Measurements from ENCODE around the gene ELAC1.

The ELAC1 gene

GRCh38 chr18:51021226-51021965, 53.6 kb downstream of the ELAC1 start:
- no peak for DNase-seq

GRCh38 chr18:51025512-51025911, 57.7 kb downstream of the ELAC1 start:
- no peak for DNase-seq

DNA sequence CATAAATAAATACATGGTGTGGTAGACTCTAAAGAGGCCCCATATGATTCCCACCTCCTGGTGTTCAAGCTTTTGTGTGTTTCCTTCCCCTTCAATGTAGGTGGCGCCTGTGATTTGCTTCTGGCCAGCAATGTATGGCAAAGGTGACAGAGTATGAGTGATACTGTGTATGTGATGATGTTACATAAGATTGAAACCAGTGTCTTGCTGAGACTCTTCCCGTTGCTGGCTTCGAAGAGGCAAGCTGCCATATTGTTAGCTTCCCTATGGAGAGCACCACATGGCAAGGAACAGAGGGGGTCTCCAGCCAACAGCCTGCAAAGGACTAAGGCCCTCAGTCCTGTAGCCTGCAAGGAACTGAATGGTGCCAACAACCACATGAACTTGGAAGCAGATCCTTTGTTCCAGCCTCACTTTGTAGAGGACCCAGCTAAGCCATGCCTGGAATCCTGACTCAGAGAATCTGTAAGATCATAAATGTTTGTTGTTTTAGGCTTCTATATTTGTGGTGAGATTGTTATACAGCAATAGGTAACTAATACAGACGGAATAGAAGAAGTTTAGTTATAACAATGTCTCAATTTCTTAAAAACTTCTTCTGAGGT, 60.5 kb downstream of the ELAC1 start:
- DNase-seq: peak; percentile 65

DNA sequence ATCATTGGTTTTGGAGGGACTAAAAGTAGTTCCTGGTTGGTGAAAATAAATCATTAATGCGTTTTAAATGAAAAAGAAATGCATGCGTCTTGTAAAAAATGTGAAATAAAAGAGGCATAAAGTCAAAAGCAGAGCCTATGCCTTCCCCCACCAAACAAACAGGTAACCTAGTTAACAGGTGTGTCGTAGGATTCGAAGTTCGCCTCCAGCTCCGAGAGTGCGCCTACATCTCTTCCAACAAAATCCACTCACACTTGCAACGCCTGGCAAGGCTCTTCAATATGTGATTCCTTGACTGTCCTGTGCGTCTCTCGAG, 61.5 kb downstream of the ELAC1 start:
- no peak for DNase-seq

GRCh38 chr18:51029694-51030536, 62.1 kb downstream of the ELAC1 start, which contains the start of gene SMAD4:
SMAD4 (plus strand) TSS chr18:51030213; CDS start chr18:51047047, 16,834 bp downstream.
- DNase-seq: peak; percentile 97

DNA sequence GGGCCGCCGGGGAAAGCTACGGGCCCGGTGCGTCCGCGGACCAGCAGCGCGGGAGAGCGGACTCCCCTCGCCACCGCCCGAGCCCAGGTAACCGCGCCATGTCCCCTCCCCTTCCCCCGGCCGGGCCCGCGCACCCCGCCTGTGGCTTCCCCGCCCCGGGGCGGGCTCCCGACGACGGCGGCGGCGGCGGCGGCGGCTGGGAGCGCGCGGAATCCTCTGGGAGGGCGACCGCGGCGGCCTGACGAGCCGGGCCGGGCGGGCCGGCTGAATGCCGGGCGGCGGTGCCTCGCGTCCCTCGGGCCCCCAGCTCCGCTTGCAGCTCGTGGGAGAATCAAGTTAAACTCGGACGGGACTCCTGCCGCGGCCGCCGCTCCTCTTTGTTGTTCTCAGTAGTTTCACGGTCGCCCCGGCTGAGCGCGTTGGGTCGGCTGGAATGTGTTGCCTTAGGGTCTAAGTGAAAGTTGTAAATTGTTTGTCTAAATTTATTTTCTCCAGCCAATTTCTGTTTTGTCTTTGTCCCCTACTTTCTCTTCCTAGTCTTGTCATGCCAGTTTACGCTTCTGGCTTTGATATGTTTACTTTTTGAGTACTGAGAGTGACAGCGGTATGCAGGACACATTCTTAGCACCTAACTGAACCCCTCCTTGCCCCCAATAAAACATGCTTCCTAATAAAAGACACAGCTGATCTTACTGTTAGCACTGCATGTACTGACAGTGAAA, 62.9 kb downstream of the ELAC1 start:
- peak; percentile 67 for DNase-seq

- no peak for DNase-seq
Observed at GRCh38 chr18:51032193-51032592, 64.4 kb downstream of the ELAC1 start.

GRCh38 chr18:51037230-51037629, 69.4 kb downstream of the ELAC1 start:
- DNase-seq: no peak
